Measurements from ENCODE around the gene PHLDA2.
A peak's percentile ranks its signal among the peaks of the same experiment; 100 is the strongest.

PHLDA2 gene

GRCh38 chr11:2931771-2932738 lies 2.8 kb upstream of the PHLDA2 start:
- Histone ChIP-seq H3K9me3 (ENCODE audit: control insufficient read depth, low read length) (no peaks in the 10 kb centered on the region), H3K9ac (ENCODE audit: low read length) (peak overlapping the region; percentile 13), H3K27me3 (ENCODE audit: control insufficient read depth, insufficient read depth, low read length) (no peaks in the 10 kb centered on the region), H3K4me1 (ENCODE audit: control insufficient read depth, insufficient read depth, low read length) (peaks cover 38% of the 10 kb centered on the region), H3K36me3 (ENCODE audit: control insufficient read depth, insufficient read depth, low read length) (no peaks in the 10 kb centered on the region), H3K4me3 (ENCODE audit: low read length) (no peak overlapping the region)

GRCh38 chr11:2931420-2931746 lies 2.2 kb upstream of the PHLDA2 start:
- no peaks in the 10 kb centered on the region for H3K27me3 ChIP-seq (ENCODE audit: control insufficient read depth, insufficient read depth, low read length)
- H3K4me3 ChIP-seq (ENCODE audit: low read length), result no peak overlapping the region
- peaks cover 45% of the 10 kb centered on the region for H3K4me1 ChIP-seq (ENCODE audit: control insufficient read depth, insufficient read depth, low read length)
- no peak overlapping the region for H3K9ac ChIP-seq (ENCODE audit: low read length)
- H3K36me3 ChIP-seq (ENCODE audit: control insufficient read depth, insufficient read depth, low read length), result no peaks in the 10 kb centered on the region
- H3K9me3 ChIP-seq (ENCODE audit: control insufficient read depth, low read length), result no peaks in the 10 kb centered on the region

GRCh38 chr11:2930704-2931419 lies 1.6 kb upstream of the PHLDA2 start:
- Histone ChIP-seq H3K36me3 (ENCODE audit: control insufficient read depth, insufficient read depth, low read length) (no peaks in the 10 kb centered on the region), H3K27me3 (ENCODE audit: control insufficient read depth, insufficient read depth, low read length) (no peaks in the 10 kb centered on the region), H3K9me3 (ENCODE audit: control insufficient read depth, low read length) (no peaks in the 10 kb centered on the region), H3K4me3 (ENCODE audit: low read length) (peak overlapping the region; percentile 49), H3K9ac (ENCODE audit: low read length) (peak overlapping the region; percentile 92), H3K4me1 (ENCODE audit: control insufficient read depth, insufficient read depth, low read length) (peaks cover 46% of the 10 kb centered on the region)

GRCh38 chr11:2929950-2930703 lies 907 bp upstream of the PHLDA2 start:
- peak overlapping the region; percentile 92 for H3K9ac ChIP-seq (ENCODE audit: low read length)
- H3K9me3 ChIP-seq (ENCODE audit: control insufficient read depth, low read length), result no peaks in the 10 kb centered on the region
- H3K4me1 ChIP-seq (ENCODE audit: control insufficient read depth, insufficient read depth, low read length), result peaks cover 48% of the 10 kb centered on the region
- no peaks in the 10 kb centered on the region for H3K36me3 ChIP-seq (ENCODE audit: control insufficient read depth, insufficient read depth, low read length)
- H3K27me3 ChIP-seq (ENCODE audit: control insufficient read depth, insufficient read depth, low read length), result no peaks in the 10 kb centered on the region
- H3K4me3 ChIP-seq (ENCODE audit: low read length), result peak overlapping the region; percentile 49

GRCh38 chr11:2929531-2929949 lies 320 bp upstream of the PHLDA2 start:
- no peaks in the 10 kb centered on the region for H3K36me3 ChIP-seq (ENCODE audit: control insufficient read depth, insufficient read depth, low read length)
- H3K9ac ChIP-seq (ENCODE audit: low read length), result peak overlapping the region; percentile 92
- peak overlapping the region; percentile 49 for H3K4me3 ChIP-seq (ENCODE audit: low read length)
- no peaks in the 10 kb centered on the region for H3K27me3 ChIP-seq (ENCODE audit: control insufficient read depth, insufficient read depth, low read length)
- H3K4me1 ChIP-seq (ENCODE audit: control insufficient read depth, insufficient read depth, low read length), result peaks cover 53% of the 10 kb centered on the region
- no peaks in the 10 kb centered on the region for H3K9me3 ChIP-seq (ENCODE audit: control insufficient read depth, low read length)

GRCh38 chr11:2927851-2928604 lies 1.2 kb downstream of the PHLDA2 start:
- Histone ChIP-seq H3K36me3 (ENCODE audit: control insufficient read depth, insufficient read depth, low read length) (no peaks in the 10 kb centered on the region), H3K4me1 (ENCODE audit: control insufficient read depth, insufficient read depth, low read length) (peaks cover 50% of the 10 kb centered on the region), H3K9ac (ENCODE audit: low read length) (peak overlapping the region; percentile 61), H3K4me3 (ENCODE audit: low read length) (peak overlapping the region; percentile 60), H3K9me3 (ENCODE audit: control insufficient read depth, low read length) (no peaks in the 10 kb centered on the region), H3K27me3 (ENCODE audit: control insufficient read depth, insufficient read depth, low read length) (no peaks in the 10 kb centered on the region)

- Histone ChIP-seq H3K36me3 (ENCODE audit: control insufficient read depth, insufficient read depth, low read length) (no peaks in the 10 kb centered on the region), H3K27me3 (ENCODE audit: control insufficient read depth, insufficient read depth, low read length) (no peaks in the 10 kb centered on the region), H3K4me3 (ENCODE audit: low read length) (peak overlapping the region; percentile 60), H3K4me1 (ENCODE audit: control insufficient read depth, insufficient read depth, low read length) (peaks cover 43% of the 10 kb centered on the region), H3K9ac (ENCODE audit: low read length) (peak overlapping the region; percentile 61), H3K9me3 (ENCODE audit: control insufficient read depth, low read length) (no peaks in the 10 kb centered on the region)
These were observed 2.0 kb downstream of the PHLDA2 start for GRCh38 chr11:2927121-2927800.

- no peak overlapping the region for H3K9ac ChIP-seq (ENCODE audit: low read length)
- H3K27me3 ChIP-seq (ENCODE audit: control insufficient read depth, insufficient read depth, low read length), result no peaks in the 10 kb centered on the region
- H3K36me3 ChIP-seq (ENCODE audit: control insufficient read depth, insufficient read depth, low read length), result no peaks in the 10 kb centered on the region
- no peaks in the 10 kb centered on the region for H3K9me3 ChIP-seq (ENCODE audit: control insufficient read depth, low read length)
- peaks cover 41% of the 10 kb centered on the region for H3K4me1 ChIP-seq (ENCODE audit: control insufficient read depth, insufficient read depth, low read length)
- no peak overlapping the region for H3K4me3 ChIP-seq (ENCODE audit: low read length)
These were observed 2.6 kb downstream of the PHLDA2 start for GRCh38 chr11:2926611-2927051.

- no peak overlapping the region for H3K4me3 ChIP-seq (ENCODE audit: low read length)
- no peaks in the 10 kb centered on the region for H3K36me3 ChIP-seq (ENCODE audit: control insufficient read depth, insufficient read depth, low read length)
- no peaks in the 10 kb centered on the region for H3K27me3 ChIP-seq (ENCODE audit: control insufficient read depth, insufficient read depth, low read length)
- peaks cover 36% of the 10 kb centered on the region for H3K4me1 ChIP-seq (ENCODE audit: control insufficient read depth, insufficient read depth, low read length)
- no peak overlapping the region for H3K9ac ChIP-seq (ENCODE audit: low read length)
- H3K9me3 ChIP-seq (ENCODE audit: control insufficient read depth, low read length), result no peaks in the 10 kb centered on the region
These were observed 4.2 kb downstream of the PHLDA2 start for GRCh38 chr11:2924821-2925675.

GRCh38 chr11:2924381-2924780 lies 4.8 kb downstream of the PHLDA2 start:
- no peaks in the 10 kb centered on the region for H3K36me3 ChIP-seq (ENCODE audit: control insufficient read depth, insufficient read depth, low read length)
- H3K4me1 ChIP-seq (ENCODE audit: control insufficient read depth, insufficient read depth, low read length), result peaks cover 36% of the 10 kb centered on the region
- H3K4me3 ChIP-seq (ENCODE audit: low read length), result no peak overlapping the region
- H3K9ac ChIP-seq (ENCODE audit: low read length), result no peak overlapping the region
- H3K9me3 ChIP-seq (ENCODE audit: control insufficient read depth, low read length), result no peaks in the 10 kb centered on the region
- no peaks in the 10 kb centered on the region for H3K27me3 ChIP-seq (ENCODE audit: control insufficient read depth, insufficient read depth, low read length)
